Trophoblast cell (in vitro differentiated cells and primary cell): ENCODE data around the gene RAC2.

Experiments used
- DNase-seq, 2 donors: peaks; one replicate each; pipeline ENCODE4 v3.0.0-alpha.2; 2016
- H2AFZ ChIP-seq: 2 replicates; pipeline ENCODE4 v1.6.1; 2013; ENCODE audit warnings: low read length, moderate library complexity, mild to moderate bottlenecking; ENCODE audit not compliant: insufficient read depth, poor library complexity
- H2AK5ac ChIP-seq: 2 replicates; pipeline ENCODE4 v1.6.1; 2013; ENCODE audit warnings: mild to moderate bottlenecking, low read length
- H2BK120ac ChIP-seq: 2 replicates; pipeline ENCODE4 v1.6.1; 2013; ENCODE audit warnings: low read length, mild to moderate bottlenecking, moderate library complexity; ENCODE audit not compliant: insufficient read depth, poor library complexity
- H2BK12ac ChIP-seq: 2 replicates; pipeline ENCODE4 v1.6.1; 2013; ENCODE audit warnings: mild to moderate bottlenecking, low read length, moderate library complexity
- H2BK5ac ChIP-seq: 2 replicates; pipeline ENCODE4 v1.6.1; 2013; ENCODE audit warnings: low read length, low read depth, moderate library complexity, mild to moderate bottlenecking; ENCODE audit not compliant: poor library complexity
- H3K14ac ChIP-seq: 2 replicates; pipeline ENCODE4 v1.6.1; 2013; ENCODE audit warnings: mild to moderate bottlenecking, low read length
- H3K18ac ChIP-seq: 2 replicates; pipeline ENCODE4 v1.6.1; 2013; ENCODE audit warnings: mild to moderate bottlenecking, low read length
- H3K23ac ChIP-seq: 2 replicates; pipeline ENCODE4 v1.6.1; 2013; ENCODE audit warnings: low read length
- H3K27ac ChIP-seq: 2 replicates; pipeline ENCODE4 v1.5.1; 2013; ENCODE audit warnings: low read depth, mild to moderate bottlenecking, inconsistent platforms, low read length, moderate library complexity
- H3K27me3 ChIP-seq: 2 replicates; pipeline ENCODE4 v1.6.1; 2013; ENCODE audit warnings: inconsistent platforms, mild to moderate bottlenecking, low read length, moderate library complexity; ENCODE audit not compliant: insufficient read depth
- H3K36me3 ChIP-seq, 2 experiments: 1 replicate in 1 of 2; 2 replicates in 1 of 2; pipeline ENCODE4 v1.6.1; 2013; ENCODE audit warnings: low read length in 2 of 2, mild to moderate bottlenecking in 2 of 2, moderate library complexity in 1 of 2; ENCODE audit not compliant: insufficient read depth in 2 of 2, control insufficient read depth in 1 of 2
- H3K4ac ChIP-seq: 2 replicates; pipeline ENCODE4 v1.6.1; 2013; ENCODE audit warnings: low read depth, mild to moderate bottlenecking, low read length, moderate library complexity
- H3K4me1 ChIP-seq, 2 experiments: 1 replicate in 1 of 2; 2 replicates in 1 of 2; pipeline ENCODE4 v1.6.1; 2013; ENCODE audit warnings: low read length in 2 of 2, mild to moderate bottlenecking in 2 of 2, moderate library complexity in 1 of 2; ENCODE audit not compliant: insufficient read depth in 2 of 2, control insufficient read depth in 1 of 2
- H3K4me2 ChIP-seq: 2 replicates; pipeline ENCODE4 v1.6.1; 2013; ENCODE audit warnings: inconsistent platforms, mild to moderate bottlenecking, low read length, moderate library complexity
- H3K4me3 ChIP-seq: 2 replicates; pipeline ENCODE4 v1.5.1; 2013; ENCODE audit warnings: mild to moderate bottlenecking, low read depth, low read length, inconsistent platforms
- H3K79me1 ChIP-seq: one replicate; pipeline ENCODE4 v1.6.1; 2013; ENCODE audit warnings: low read length
- H3K79me2 ChIP-seq: 2 replicates; pipeline ENCODE4 v1.6.1; 2013; ENCODE audit warnings: low read length, mild to moderate bottlenecking; ENCODE audit not compliant: control insufficient read depth, insufficient read depth, poor library complexity
- H3K9ac ChIP-seq: 2 replicates; pipeline ENCODE4 v1.6.1; 2013; ENCODE audit warnings: mild to moderate bottlenecking, low read length
- H3K9me3 ChIP-seq: 2 replicates; pipeline ENCODE4 v1.6.1; 2013; ENCODE audit warnings: low read depth, mild to moderate bottlenecking, control low read depth, inconsistent platforms, low read length; ENCODE audit not compliant: insufficient read depth
- H4K12ac ChIP-seq: 2 replicates; pipeline ENCODE4 v1.6.1; 2013; ENCODE audit warnings: low read depth, mild to moderate bottlenecking, low read length, moderate library complexity
- H4K8ac ChIP-seq: 2 replicates; pipeline ENCODE4 v1.6.1; 2013; ENCODE audit warnings: low read depth, mild to moderate bottlenecking, low read length, moderate library complexity
- H4K91ac ChIP-seq: one replicate; pipeline ENCODE4 v1.6.1; 2013; ENCODE audit warnings: low read depth, mild to moderate bottlenecking, low read length, moderate library complexity
- WGBS: extraction: QIAGEN DNeasy Blood & Tissue Kit; methylation state at CpG from one replicate; pipeline ENCODE4 v1.1.7; 2013; ENCODE audit warnings: missing lambda C conversion rate; ENCODE audit not compliant: insufficient read length, insufficient coverage; ENCODE audit errors: extremely low coverage; 5-methylcytosine and 5-hydroxymethylcytosine counted together

The RAC2 gene

DNA sequence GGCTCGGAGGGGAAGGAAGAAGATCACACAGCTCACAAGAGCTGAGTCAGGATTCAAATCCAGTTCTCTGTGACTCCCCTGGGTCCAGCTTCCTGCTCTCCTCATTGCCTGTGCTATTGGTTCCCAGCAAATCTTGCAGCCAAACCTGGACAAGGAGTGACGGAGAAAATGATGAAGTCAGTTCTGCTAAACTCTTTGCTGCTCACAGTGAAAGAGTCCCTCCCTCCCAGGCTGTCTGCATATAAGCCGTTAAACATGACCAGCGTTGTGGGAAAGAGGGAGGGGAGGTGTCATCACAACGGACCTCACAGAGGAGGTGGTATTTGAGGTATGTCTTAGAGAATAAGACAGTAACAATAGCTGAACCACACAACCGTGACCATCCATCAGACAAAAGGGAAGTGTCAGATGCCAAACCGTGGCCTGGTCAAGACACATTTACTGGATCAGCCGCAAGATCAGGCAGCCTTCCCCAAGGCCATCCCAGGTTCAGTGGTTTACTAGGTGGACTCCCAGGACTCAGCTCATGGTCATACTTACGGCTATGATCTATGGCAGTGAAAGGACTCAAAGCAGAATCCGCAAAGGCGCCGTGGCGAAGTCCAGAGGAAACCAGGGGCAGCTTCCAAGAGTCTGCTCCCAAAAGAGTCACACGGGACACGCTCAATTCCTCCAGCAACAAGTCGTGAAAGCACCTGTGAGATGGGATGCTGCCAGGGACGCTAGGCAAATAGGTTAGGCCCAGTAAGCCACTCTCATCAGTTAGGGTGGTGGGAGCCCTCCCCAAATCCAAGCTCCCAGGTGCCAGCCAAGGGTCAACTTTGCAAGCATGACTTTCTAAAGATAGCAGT is 35.5 kb upstream of the RAC2 start:
- H4K12ac ChIP-seq: no peak overlapping the region
- no peak overlapping the region for H3K4me2 ChIP-seq
- no peak overlapping the region for H2BK12ac ChIP-seq
- peaks cover 2% of the 10 kb centered on the region for H3K9me3 ChIP-seq
- no peak overlapping the region for H3K4ac ChIP-seq
- no peak overlapping the region for H4K91ac ChIP-seq
- H3K79me2 ChIP-seq: no peaks in the 10 kb centered on the region
- H3K27me3 ChIP-seq: no peaks in the 10 kb centered on the region
- no peak overlapping the region for H2AFZ ChIP-seq
- no CpG with 5 or more reads among the region's 17 CpGs for WGBS
- H3K4me3 ChIP-seq: no peak overlapping the region
- no peak overlapping the region for H2AK5ac ChIP-seq
- H3K18ac ChIP-seq: no peak overlapping the region
- H3K27ac ChIP-seq: no peak overlapping the region
- H3K9ac ChIP-seq: no peak overlapping the region
- no peaks in the 10 kb centered on the region for H3K79me1 ChIP-seq
- H3K4me1 ChIP-seq: no peaks in the 10 kb centered on the region
- no peak overlapping the region for H3K14ac ChIP-seq
- no peak overlapping the region for H2BK120ac ChIP-seq
- no peaks in the 10 kb centered on the region for H3K36me3 ChIP-seq
- no peak for DNase-seq
- H2BK5ac ChIP-seq: no peak overlapping the region
- no peak overlapping the region for H4K8ac ChIP-seq
- H3K23ac ChIP-seq: no peak overlapping the region

DNA sequence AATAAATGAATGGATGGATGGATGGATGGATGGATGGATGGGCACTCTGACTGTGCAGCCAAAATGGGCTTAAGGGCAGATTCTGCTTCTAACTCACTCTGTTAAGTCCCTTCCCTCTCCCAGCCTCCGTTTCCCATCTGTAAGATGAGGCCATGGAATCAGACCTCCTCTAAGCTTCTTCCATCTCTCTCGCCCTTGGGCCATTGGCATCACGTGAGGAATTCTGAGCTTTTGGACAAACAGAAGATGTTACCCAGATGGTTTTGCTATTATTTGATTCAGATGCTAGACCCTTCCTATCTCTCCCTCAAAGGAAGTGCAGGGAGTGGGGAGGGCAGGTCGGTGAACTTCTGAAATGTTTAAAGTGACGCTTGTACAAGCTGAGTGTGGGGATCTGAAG is 34.2 kb upstream of the RAC2 start:
- no peaks in the 10 kb centered on the region for H3K27me3 ChIP-seq
- no peaks in the 10 kb centered on the region for H3K79me1 ChIP-seq
- H3K9ac ChIP-seq: no peak overlapping the region
- H3K18ac ChIP-seq: no peak overlapping the region
- H3K23ac ChIP-seq: no peak overlapping the region
- H4K12ac ChIP-seq: no peak overlapping the region
- no peak for DNase-seq
- H3K4me1 ChIP-seq: peaks cover 0 to under 1% of the 10 kb centered on the region in 2 experiments
- no peak overlapping the region for H3K4me2 ChIP-seq
- H4K8ac ChIP-seq: no peak overlapping the region
- no peak overlapping the region for H2BK120ac ChIP-seq
- peaks cover 2% of the 10 kb centered on the region for H3K9me3 ChIP-seq
- H3K14ac ChIP-seq: no peak overlapping the region
- H2BK12ac ChIP-seq: no peak overlapping the region
- H3K4me3 ChIP-seq: no peak overlapping the region
- H3K79me2 ChIP-seq: no peaks in the 10 kb centered on the region
- no peaks in the 10 kb centered on the region for H3K36me3 ChIP-seq
- no peak overlapping the region for H3K27ac ChIP-seq
- H2AFZ ChIP-seq: no peak overlapping the region
- no peak overlapping the region for H2BK5ac ChIP-seq
- no peak overlapping the region for H4K91ac ChIP-seq
- WGBS: no CpG with 5 or more reads among the region's 5 CpGs
- no peak overlapping the region for H2AK5ac ChIP-seq
- no peak overlapping the region for H3K4ac ChIP-seq

DNA sequence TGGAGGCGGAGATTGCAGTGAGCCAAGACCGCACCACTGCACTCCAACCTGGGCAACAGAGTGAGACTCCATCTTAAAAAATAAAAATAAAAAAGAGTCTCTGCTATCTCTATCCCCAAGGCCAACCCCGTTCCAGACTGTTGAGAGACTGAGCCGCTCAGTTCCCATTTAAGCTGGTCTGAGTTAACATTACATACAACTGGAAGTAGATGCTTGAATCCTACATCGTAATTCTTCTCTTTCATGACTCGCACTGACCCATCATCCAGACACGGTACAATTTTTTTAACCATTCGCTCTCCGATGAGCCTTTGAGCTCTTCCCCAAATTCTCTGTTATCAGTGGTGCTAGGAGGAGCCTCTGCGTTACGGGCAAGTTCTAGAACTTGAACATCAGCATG is 33.3 kb upstream of the RAC2 start:
- Histone ChIP-seq H3K79me2 (no peaks in the 10 kb centered on the region), H3K18ac (no peak overlapping the region), H3K27ac (no peak overlapping the region), H3K36me3 (no peaks in the 10 kb centered on the region), H3K9me3 (peaks cover 2% of the 10 kb centered on the region), H3K27me3 (no peaks in the 10 kb centered on the region), H3K79me1 (no peaks in the 10 kb centered on the region), H3K9ac (no peak overlapping the region), H3K4me1 (peaks cover 0 to 2% of the 10 kb centered on the region in 2 experiments), H4K91ac (no peak overlapping the region), H4K12ac (no peak overlapping the region), H4K8ac (no peak overlapping the region), H2BK12ac (no peak overlapping the region), H3K4ac (no peak overlapping the region), H3K23ac (no peak overlapping the region), H3K14ac (no peak overlapping the region), H2AFZ (no peak overlapping the region), H2BK5ac (no peak overlapping the region), H2BK120ac (no peak overlapping the region), H3K4me3 (no peak overlapping the region), H3K4me2 (no peak overlapping the region), H2AK5ac (no peak overlapping the region)
- WGBS: no CpG with 5 or more reads among the region's 11 CpGs
- DNase-seq: no peak

DNA sequence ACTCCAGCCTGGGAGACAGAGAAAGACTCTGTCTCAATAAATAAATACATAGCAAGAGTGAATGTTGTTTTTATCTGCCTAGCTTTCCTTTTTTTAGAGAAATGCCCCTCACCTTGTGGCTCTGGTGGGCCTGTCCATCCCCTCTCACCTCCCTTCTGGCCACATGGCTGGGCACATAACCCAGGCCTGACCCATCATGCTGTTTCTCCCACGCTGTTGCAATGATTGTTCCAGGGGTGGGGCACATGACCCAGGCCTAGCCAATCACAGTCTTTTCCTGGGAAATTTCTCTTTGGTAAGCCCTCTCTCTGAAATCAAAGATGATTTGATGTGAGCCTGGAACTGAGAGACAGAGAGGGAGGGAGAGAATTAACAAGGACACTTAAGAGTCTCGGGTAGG is 32.7 kb upstream of the RAC2 start:
- WGBS: no CpG with 5 or more reads among the region's 2 CpGs

More for the DNA sequence above, 32.7 kb upstream of the RAC2 start:
- Histone ChIP-seq H3K4me2 (no peak overlapping the region), H2AFZ (no peak overlapping the region), H3K4me3 (no peak overlapping the region), H3K79me2 (no peaks in the 10 kb centered on the region), H4K8ac (no peak overlapping the region), H3K9ac (no peak overlapping the region), H4K12ac (no peak overlapping the region), H3K27me3 (no peaks in the 10 kb centered on the region), H4K91ac (no peak overlapping the region), H3K4me1 (peaks cover 0 to 2% of the 10 kb centered on the region in 2 experiments), H3K23ac (no peak overlapping the region), H3K27ac (no peak overlapping the region), H3K4ac (no peak overlapping the region), H2BK5ac (no peak overlapping the region), H2BK120ac (no peak overlapping the region), H3K18ac (no peak overlapping the region), H2BK12ac (no peak overlapping the region), H3K79me1 (no peaks in the 10 kb centered on the region), H3K14ac (no peak overlapping the region), H3K36me3 (no peaks in the 10 kb centered on the region), H3K9me3 (peaks cover 2% of the 10 kb centered on the region), H2AK5ac (no peak overlapping the region)
- DNase-seq: no peak
